OCI-LY3 (cell line): ENCODE measurements around the gene HSPA1L.

Experiments used
- H2AFZ ChIP-seq: fragments of 200-600, 300-600 bp; shearing (Covaris generic); 2 replicates; pipeline ENCODE4 v1.6.0; 2014; ENCODE audit warnings: antibody characterized with exemption, low read depth, low read length
- H3K27ac ChIP-seq: fragments of 200-600, 300-600 bp; sonication (generic); 2 replicates; pipeline ENCODE4 v1.5.1; 2014; ENCODE audit warnings: mild to moderate bottlenecking, low read length, moderate library complexity, mixed read lengths
- H3K27me3 ChIP-seq: fragments of 200-600, 300-600 bp; sonication (generic); 2 replicates; pipeline ENCODE4 v1.6.1; 2014; ENCODE audit warnings: low read depth, low read length, mixed read lengths
- H3K36me3 ChIP-seq: fragments of 200-600, 300-600 bp; sonication (generic); replicated peaks from 2 replicates; pipeline ENCODE3; 2014; ENCODE audit warnings: low read depth, low read length, mixed read lengths
- H3K4me1 ChIP-seq: fragments of 300-600, 200-600 bp; sonication (generic); 2 replicates; pipeline ENCODE4 v1.6.1; 2014; ENCODE audit warnings: low read length, mixed read lengths
- H3K4me2 ChIP-seq: fragments of 200-600, 300-600 bp; sonication (generic); 2 replicates; pipeline ENCODE4 v1.6.1; 2014; ENCODE audit warnings: low read length, mixed read lengths
- H3K4me3 ChIP-seq: fragments of 300-600, 200-600 bp; sonication (generic); 2 replicates; pipeline ENCODE4 v1.5.1; 2014; ENCODE audit warnings: antibody characterized with exemption, mild to moderate bottlenecking, low read length, moderate library complexity
- H3K79me2 ChIP-seq: fragments of 300-600, 200-600 bp; shearing (Covaris generic); 2 replicates; pipeline ENCODE4 v1.6.1; 2014; ENCODE audit warnings: mild to moderate bottlenecking, low read length, mixed read lengths
- H3K9ac ChIP-seq: fragments of 300-600, 200-600 bp; shearing (Covaris generic); 2 replicates; pipeline ENCODE4 v1.6.0; 2014; ENCODE audit warnings: mild to moderate bottlenecking, low read length, moderate library complexity
- H3K9me3 ChIP-seq: fragments of 200-600, 300-600 bp; shearing (Covaris generic); 2 replicates; pipeline ENCODE4 v1.6.1; 2014; ENCODE audit warnings: low read length, mixed read lengths; ENCODE audit not compliant: insufficient read depth
- H4K20me1 ChIP-seq: fragments of 200-600, 300-600 bp; sonication (generic); 2 replicates; pipeline ENCODE4 v1.6.1; 2016; ENCODE audit warnings: low read length, mixed read lengths; ENCODE audit not compliant: insufficient read depth
- CTCF ChIP-seq: fragments of 200-600, 300-600 bp; sonication (generic); IDR thresholded peaks from 2 replicates; pipeline ENCODE4 v1.5.1; 2014; ENCODE audit warnings: antibody characterized with exemption, low read length, low read depth
- EZH2phosphoT487 ChIP-seq: fragments of 200-600 bp; shearing (Covaris generic); IDR thresholded peaks from 2 replicates; pipeline ENCODE4 v1.6.1; 2018; ENCODE audit warnings: antibody characterized with exemption, mixed run types, low read depth

HSPA1L gene

GRCh38 chr6:31861919-31862343, 46.8 kb upstream of the HSPA1L start:
- H3K79me2 ChIP-seq = peaks cover 6% of the 10 kb centered on the region
- no peaks in the 10 kb centered on the region for H3K9me3 ChIP-seq
- no peaks in the 10 kb centered on the region for H3K27me3 ChIP-seq
- peak overlapping the region; percentile 34; the same call in 1 of the 2 replicates for H3K27ac ChIP-seq
- no peak for TF ChIP-seq CTCF
- no peak for TF ChIP-seq EZH2phosphoT487
- peaks cover 5% of the 10 kb centered on the region for H3K4me1 ChIP-seq
- H3K36me3 ChIP-seq = peaks cover 3% of the 10 kb centered on the region
- H4K20me1 ChIP-seq = no peaks in the 10 kb centered on the region
- H3K4me2 ChIP-seq = peak overlapping the region; percentile 97
- peak overlapping the region; percentile 90 for H3K4me3 ChIP-seq
- H2AFZ ChIP-seq = no peak overlapping the region
- H3K9ac ChIP-seq = peak overlapping the region; percentile 76

GRCh38 chr6:31861150-31861549, 46.1 kb upstream of the HSPA1L start:
- Histone ChIP-seq H3K36me3 (peaks cover 3% of the 10 kb centered on the region), H3K27ac (no peak overlapping the region), H3K27me3 (no peaks in the 10 kb centered on the region), H3K9me3 (no peaks in the 10 kb centered on the region), H3K9ac (no peak overlapping the region), H3K4me3 (no peak overlapping the region), H2AFZ (no peak overlapping the region), H3K4me1 (peaks cover 5% of the 10 kb centered on the region), H3K79me2 (peaks cover 6% of the 10 kb centered on the region), H3K4me2 (no peak overlapping the region), H4K20me1 (no peaks in the 10 kb centered on the region)
- TF ChIP-seq CTCF (no peak), EZH2phosphoT487 (no peak)

GRCh38 chr6:31860349-31860748, 45.3 kb upstream of the HSPA1L start:
- Histone ChIP-seq H3K9ac (no peak overlapping the region), H3K4me3 (no peak overlapping the region), H3K4me1 (peaks cover 5% of the 10 kb centered on the region), H4K20me1 (no peaks in the 10 kb centered on the region), H3K79me2 (peaks cover 6% of the 10 kb centered on the region), H2AFZ (no peak overlapping the region), H3K27ac (no peak overlapping the region), H3K4me2 (no peak overlapping the region), H3K36me3 (peaks cover 3% of the 10 kb centered on the region), H3K27me3 (no peaks in the 10 kb centered on the region), H3K9me3 (no peaks in the 10 kb centered on the region)
- TF ChIP-seq EZH2phosphoT487 = no peak
- no peak for TF ChIP-seq CTCF

- Histone ChIP-seq H3K4me3 (no peak overlapping the region), H3K9me3 (no peaks in the 10 kb centered on the region), H4K20me1 (no peaks in the 10 kb centered on the region), H2AFZ (no peak overlapping the region), H3K27ac (no peak overlapping the region), H3K27me3 (no peaks in the 10 kb centered on the region), H3K9ac (no peak overlapping the region), H3K36me3 (peaks cover 3% of the 10 kb centered on the region), H3K4me1 (peaks cover 5% of the 10 kb centered on the region), H3K4me2 (no peak overlapping the region), H3K79me2 (peaks cover 6% of the 10 kb centered on the region)
- TF ChIP-seq CTCF (no peak), EZH2phosphoT487 (no peak)
Measured at GRCh38 chr6:31859923-31860322, 44.8 kb upstream of the HSPA1L start.
